NCI-H510A treated with DMSO at 0.1 percent for 48 hours (cell line): ENCODE measurements around the gene MYH9.

Experiments
- DNase-seq: peaks from one replicate; lab custom pipeline; 2025; lab: John Stamatoyannopoulos, UW

The MYH9 gene

GRCh38 chr22:36367479-36367878 is 20.3 kb downstream of the MYH9 start:
- no peak for DNase-seq

GRCh38 chr22:36367066-36367465 is 20.7 kb downstream of the MYH9 start:
- no peak for DNase-seq

GRCh38 chr22:36366291-36366708 is 21.5 kb downstream of the MYH9 start:
- no peak for DNase-seq

- peak; percentile 10 for DNase-seq
Measured at GRCh38 chr22:36365020-36365411, 22.8 kb downstream of the MYH9 start.

GRCh38 chr22:36364255-36365019 is 23.3 kb downstream of the MYH9 start:
- DNase-seq = no peak

- DNase-seq = peak; percentile 44
Measured at GRCh38 chr22:36363349-36363981, 24.3 kb downstream of the MYH9 start.

- DNase-seq = no peak
Measured at GRCh38 chr22:36362932-36363331, 24.8 kb downstream of the MYH9 start.

- no peak for DNase-seq
Measured at GRCh38 chr22:36362075-36362474, 25.7 kb downstream of the MYH9 start.

- DNase-seq = no peak
Measured at GRCh38 chr22:36360871-36361383, 26.8 kb downstream of the MYH9 start.

- DNase-seq = no peak
Measured at GRCh38 chr22:36360011-36360410, 27.8 kb downstream of the MYH9 start.

GRCh38 chr22:36359470-36359996 is 28.2 kb downstream of the MYH9 start:
- DNase-seq = no peak

- DNase-seq = no peak
Measured at GRCh38 chr22:36358533-36359469, 29.0 kb downstream of the MYH9 start.

- DNase-seq = no peak
Measured at GRCh38 chr22:36356708-36357624, 30.8 kb downstream of the MYH9 start.

- no peak for DNase-seq
Measured at GRCh38 chr22:36355894-36356293, 31.9 kb downstream of the MYH9 start.

- DNase-seq = no peak
Measured at GRCh38 chr22:36355362-36355761, 32.4 kb downstream of the MYH9 start.

GRCh38 chr22:36352803-36353507 is 34.8 kb downstream of the MYH9 start:
- DNase-seq = no peak

- DNase-seq = no peak
Measured at GRCh38 chr22:36351921-36352802, 35.6 kb downstream of the MYH9 start.

GRCh38 chr22:36350751-36351594 is 36.8 kb downstream of the MYH9 start:
- DNase-seq = no peak
